Putamen (tissue), 1 donor: ENCODE results near the gene KRTAP5-3.
"Not testable (repeated sequence)": the region's sequence is repeated elsewhere in the genome, so short reads cannot be mapped to it uniquely, and the experiment has no call there.

Experiments
- DNase-seq: peaks from one replicate; pipeline ENCODE4 v3.0.0-alpha.2; 2016; ENCODE audit warnings: low spot score

Gene KRTAP5-3, protein sequence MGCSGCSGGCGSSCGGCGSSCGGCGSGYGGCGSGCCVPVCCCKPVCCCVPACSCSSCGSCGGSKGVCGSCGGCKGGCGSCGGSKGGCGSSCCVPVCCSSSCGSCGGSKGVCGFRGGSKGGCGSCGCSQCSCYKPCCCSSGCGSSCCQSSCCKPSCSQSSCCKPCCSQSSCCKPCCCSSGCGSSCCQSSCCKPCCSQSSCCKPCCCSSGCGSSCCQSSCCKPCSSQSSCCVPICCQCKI

DNA sequence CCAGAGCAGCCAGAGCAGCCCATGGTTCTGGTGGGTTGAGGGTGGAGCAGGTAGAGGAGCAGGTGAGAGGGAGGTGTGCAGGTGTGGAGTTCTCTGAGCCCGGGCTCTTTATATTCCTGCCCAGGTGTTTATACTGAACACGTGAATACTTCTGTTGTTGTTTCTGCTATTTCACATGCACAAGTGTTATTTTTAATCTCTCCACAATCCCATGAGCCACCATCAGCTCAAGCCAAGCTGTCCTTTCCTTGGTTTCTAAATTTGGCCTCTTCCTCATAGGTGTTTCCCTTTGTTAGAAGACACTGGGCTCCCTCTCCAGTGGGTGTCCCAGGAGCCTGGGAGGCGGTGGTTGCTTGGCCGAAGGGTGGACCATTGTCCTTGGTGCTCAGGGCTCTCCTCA lies at the start of gene KRTAP5-3:
TSS of gene KRTAP5-3 (minus strand) at position 101 of the 400 bp plus-strand sequence. CDS start at position 23, 78 bp downstream.
- DNase-seq: no peak

DNA sequence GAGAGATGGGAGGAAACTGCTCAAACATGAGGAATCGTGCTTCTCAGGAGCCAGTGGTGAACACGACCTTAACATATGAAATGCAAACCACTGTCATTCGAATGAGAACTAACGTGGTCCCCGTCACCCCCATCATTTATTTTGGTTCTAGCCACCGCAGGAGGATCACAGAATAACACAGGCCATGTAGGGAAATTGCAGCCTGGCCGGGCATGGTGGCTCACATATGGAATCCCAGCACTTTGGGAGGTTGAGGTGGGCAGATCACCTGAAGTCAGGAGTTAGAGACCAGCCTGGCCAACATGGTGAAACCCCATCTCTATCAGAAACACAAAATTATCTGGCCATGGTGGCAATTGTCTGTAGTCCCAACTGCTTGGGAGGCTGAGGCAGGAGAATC lies 48.4 kb upstream of the KRTAP5-3 start:
- DNase-seq: no peak

DNA sequence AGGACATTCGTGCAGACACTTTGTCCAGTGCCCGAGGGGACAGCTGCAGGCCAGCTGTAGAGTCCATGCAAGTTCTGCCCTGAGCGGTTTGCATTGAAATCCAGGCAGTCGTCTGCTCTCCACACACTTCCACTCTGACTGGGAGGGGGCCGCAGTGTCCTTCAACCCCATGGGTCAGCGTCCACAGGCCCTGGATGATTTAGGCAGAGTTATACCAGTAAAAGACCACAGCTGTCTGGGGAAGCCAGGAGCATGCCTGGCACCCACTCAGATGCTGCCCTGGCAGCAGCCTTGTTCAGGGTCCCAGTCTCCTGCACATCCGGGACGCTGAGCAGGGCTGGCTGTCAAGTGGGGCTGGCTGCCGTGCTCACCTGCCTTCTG lies 47.8 kb upstream of the KRTAP5-3 start:
- DNase-seq: no peak

DNA sequence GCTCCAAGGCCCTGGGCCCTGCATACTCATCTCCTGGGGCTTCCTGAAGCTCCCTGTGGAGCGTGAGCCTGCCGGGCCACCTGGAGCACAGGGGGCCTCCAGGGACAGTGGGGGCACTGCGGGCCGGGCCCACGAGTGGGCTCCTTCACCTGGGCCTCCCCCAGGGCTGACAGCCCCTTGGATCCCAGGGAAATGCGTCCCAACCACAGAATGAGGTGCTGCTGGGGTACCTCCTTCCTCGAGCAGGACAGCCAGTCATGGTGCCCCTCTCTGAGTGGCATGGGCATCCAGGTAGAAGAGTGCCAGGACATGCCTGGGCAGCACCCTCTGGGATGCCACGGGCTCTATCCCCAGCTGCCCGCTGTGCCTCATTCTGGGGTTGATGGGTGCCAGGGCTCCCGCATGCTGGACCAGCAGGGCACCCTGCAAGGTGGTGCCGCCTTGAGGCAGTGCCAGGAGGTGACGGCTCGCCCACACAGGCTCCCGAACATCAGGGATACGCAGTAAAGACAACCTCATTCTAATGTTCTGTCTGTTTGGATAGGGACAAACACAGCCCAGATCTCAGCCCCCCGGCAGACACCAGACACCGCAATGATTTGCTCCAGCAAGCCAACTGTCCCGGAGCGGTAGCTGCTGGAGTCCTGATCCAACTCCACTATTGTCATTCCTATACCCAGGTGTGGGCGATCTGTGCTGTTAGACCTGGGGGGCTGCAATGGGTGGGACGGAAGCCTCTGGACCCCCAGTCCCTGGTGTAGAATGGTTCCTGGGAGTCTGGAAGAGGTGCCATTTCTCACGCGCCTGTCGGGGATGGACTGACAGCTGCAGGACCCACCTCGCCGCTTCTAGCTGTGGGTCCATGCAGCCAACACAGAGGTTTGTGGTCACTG lies 47.2 kb upstream of the KRTAP5-3 start:
- no peak for DNase-seq

DNA sequence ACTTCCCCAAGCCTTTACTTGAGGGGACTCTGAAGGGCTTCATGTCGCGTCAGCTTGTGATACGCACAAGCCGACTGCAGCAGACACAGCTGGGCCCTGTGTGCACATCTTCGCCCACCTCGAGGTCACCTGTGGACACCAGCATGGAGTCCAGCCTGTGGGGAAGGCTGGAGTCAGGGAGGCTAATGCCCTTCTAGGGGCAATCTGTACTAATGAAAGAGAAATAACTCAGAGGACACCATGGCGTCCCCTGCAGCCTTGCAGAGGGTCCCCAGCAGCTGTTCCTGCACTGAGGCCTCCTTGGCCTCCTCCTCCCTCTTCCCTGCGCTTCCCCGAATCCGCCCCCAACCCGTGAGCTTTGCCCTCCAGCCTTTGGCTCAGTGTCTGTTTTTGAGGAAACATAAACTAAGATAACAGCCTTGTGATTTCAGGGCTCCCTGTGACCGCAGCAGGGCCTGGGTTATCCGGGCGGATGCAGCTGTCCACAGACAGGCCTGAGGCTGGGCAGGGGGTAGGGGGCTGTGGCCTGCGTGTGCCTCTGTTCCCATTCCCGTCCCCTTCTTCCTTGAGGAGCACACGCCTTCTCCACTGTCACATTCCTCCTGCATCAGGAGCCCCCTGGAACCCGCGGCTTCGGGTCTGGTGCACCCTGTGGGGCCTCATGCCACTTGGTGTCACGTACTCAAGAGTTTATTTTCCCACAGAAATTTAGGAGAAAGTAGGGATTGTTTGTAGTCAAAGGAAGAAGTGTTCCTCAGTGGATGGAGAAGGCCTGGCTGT lies 46.3 kb upstream of the KRTAP5-3 start:
- no peak for DNase-seq

DNA sequence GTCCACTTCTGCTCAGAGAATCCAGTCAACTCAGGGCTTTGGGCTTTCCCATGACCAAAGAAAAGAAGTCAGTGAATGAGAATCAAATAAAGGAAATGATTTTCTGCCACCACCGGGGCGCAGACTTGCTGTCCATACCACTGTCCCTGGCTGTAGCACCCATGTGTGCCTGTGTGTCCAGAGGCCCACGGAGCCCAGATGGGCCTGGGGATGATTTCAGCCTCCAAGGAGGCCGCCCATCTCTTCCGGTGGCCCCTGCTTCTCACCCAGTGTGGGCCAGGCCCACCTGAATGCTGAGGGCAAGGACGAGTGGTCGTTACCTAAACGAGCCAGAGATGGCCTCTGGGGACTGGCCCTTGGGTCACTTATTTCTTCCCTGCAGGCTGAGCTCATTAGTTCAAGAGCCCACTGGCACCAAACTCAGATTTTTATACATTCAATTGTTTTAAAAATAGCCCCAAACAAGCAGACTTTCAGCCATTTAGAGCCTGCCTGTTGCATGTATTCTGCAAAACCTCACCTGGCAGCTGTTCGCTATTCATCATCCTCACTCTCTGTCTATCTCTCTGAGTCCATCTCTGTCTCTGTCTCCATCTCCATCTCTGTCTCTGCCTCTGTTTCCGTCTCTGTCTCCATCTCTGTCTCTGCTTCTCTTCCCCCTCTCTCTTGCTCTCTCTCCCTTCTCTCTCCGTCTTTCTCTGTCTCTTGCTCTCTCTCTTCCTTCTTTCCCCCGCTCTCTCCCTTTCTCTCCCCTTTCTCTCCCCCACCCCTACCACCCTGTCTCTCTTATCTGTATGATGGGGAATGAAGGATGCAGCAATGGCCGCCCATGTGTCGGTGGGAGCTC lies 45.5 kb upstream of the KRTAP5-3 start:
- DNase-seq: no peak

DNA sequence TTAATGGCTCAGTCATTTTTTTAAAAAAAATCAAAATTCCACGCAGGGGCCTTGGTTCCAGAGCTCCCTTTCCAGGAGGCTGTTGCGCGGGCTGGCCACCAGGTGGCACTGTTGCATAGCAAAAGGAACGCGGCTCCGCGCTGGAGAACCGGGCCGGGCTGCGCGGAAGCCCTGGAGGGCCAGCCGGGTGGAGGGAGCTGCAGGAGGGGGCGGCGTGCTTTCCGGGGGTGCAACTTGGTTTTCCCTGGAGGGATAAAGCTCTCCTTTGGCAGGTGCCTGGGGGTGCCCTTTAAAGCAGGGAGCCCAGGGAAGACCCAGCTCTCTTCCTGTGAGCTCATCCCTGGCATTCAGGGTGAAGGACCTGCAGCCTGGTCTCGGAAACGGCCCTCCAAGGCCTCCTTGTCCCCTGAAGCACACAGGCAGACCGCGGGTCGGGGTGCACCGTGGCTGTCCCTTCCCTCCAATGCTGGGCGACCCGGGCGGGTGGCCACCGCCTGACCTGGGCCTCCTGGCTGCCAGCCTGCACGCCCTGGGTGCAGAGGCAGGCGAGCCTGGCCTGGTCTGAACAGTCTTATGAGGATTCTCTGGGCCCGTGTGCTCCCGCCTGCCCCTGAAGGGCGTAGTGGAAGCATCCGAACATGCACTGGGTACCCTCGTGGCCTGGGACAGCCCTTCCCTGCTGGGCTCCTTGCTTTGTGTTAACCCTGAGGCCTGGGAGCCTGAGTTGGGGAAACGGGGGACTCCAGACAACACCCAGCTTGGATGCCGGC lies 44.7 kb upstream of the KRTAP5-3 start:
- peak; percentile 65 for DNase-seq

DNA sequence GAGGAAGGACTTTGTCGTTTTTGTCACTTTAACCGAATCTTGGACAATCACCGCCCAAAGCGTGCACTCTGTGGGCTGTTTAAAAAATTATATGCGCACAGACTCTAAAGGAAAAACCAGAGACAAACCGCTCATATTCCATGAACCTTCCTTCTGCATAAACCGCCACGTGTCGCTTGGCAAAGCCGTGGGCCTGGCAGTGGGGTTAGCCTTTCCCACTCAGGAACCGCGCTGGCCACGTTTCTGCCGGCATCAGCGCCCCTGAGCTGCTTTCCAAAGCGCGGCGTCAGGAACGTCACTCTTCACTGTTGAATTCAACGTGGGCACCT lies 44.1 kb upstream of the KRTAP5-3 start:
- no peak for DNase-seq

DNA sequence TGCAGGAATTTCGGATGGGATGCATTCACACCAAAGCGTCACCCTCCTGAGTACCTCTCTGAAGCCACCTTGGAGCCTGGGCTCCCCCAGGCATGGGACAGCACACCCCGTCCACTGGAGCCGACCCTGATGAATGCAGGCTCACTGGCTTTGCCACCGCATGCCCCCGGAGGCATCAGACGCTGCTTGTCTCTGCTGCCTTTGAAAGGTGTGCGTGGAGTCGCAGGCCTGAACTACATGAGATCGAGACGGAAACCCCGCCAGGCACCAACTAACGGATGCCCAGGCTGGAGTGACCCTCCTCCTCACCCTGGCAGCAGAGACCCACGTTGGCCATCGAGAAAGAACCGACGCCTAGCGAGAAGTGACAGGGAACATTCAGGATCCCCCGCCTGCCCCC lies 43.8 kb upstream of the KRTAP5-3 start:
- no peak for DNase-seq

DNA sequence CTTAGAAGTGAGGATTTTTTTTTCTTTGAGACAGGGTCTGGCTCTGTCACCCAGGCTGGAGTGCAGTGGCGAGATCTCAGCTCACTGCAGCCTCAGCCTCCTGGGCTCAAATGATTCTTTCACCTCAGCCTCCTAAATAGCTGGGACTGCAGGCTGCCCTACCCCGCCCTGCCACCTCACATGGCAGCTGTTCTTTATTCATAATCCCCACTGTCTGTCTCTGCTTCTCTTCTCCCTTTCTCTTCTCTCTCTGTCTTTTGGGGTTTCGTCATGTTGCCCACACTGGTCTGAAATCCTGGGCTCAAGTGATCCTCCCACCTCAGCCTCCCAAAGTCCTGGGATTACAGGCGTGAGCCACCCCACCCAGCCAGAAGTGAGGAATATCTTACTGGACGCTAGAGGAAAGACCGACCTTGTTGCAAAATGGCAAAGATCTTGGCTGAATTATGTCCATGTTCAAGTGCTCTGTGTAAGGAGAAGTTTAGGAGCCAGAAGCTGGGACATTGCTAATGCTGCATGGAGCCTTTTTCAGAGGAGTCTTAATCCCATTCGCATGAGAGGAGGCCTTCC lies 43.2 kb upstream of the KRTAP5-3 start:
- no peak for DNase-seq

DNA sequence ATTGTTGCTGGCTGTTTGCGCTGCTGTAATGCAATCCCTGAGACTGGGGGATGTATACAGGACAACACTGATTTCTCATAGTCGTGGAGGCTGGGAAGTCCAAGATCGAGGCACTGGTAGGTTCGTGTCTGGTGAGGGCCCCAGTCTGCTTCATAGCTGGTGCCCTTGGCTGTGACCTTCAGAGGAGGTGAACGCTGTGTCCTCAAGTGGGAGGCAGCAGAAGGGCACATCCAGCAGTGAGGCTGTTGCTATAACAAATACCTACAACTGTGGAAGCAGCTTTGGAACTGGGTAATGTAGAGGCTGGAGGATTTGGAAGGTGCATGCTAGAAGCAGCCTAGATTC lies 42.6 kb upstream of the KRTAP5-3 start:
- DNase-seq: no peak

DNA sequence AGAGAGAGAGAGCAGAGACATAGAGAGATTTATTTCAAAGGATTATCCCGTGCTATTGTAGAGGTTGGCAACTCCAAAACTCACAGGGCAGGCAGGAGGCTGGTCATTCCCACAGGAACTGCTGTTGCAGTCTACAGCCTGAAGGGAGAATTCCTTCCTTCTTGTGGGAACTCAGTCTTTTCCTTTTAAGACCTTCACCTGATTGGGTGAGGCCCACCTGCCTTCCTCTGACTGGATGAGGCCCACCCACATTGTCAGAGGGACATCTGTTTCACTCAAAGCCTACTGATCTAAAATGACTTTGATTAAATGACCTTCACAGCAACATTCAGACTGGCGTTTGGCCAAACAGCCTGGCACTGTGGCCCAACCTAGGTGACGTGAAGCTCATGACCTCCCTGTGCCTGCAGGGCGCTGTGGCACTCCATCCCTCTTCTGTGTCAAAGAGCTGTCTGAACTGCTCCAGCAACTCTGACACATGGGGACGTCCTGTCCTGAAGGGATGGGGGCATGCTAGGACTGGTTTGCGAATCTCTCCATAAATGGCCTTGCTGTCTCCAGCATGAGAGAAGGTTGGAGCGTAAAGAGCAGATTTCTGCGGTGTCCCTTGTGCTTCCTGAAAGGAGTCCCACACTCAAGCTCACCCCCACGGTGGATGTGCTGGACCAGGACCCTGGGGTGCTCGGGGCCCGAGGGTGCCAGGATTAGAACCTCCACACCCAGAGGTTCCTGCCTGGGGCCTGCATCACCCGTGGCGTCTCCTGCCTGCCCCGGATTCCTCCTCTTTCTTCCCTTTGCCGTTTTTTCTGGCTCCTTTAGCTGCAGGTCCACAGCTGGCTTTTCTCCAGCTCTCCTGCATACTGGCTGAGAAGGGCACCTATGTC lies 42.0 kb upstream of the KRTAP5-3 start:
- no peak for DNase-seq

DNA sequence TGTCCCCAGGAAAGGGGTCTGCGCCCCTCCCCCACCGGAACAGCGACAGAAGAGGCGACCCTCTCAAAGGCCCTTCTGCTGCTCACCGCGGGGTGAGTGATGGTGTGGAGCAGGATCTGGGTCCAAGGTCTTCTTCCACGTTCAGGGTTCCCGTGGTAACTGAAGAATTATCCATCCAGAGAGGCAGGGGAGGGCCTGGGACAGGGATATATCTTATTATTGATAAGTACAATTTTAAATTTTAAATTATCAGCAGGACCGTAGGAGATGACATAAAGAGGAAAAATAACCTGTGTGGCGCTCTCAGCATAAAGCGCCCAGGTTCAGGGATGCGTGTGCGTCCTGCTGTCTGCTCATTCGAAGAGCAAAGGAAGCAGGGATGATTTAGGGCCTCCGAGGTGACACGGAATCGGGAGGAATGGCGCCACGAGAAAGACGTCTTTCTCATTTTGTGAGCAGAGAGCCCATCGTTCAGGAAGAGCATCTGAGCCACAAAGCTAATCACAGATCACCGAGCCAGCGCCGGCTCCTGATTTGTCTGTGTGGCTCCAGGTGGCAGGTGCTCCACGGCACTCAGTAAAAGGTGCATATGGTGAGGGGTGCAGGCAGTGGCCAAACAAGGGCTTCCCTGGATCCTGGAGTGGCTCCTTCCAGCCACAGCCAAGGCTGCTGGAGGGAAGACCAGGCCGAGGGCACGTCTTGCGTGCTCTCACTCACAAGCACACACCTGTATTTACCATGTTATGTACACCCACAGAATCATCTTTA lies 40.6 kb upstream of the KRTAP5-3 start:
- no peak for DNase-seq

DNA sequence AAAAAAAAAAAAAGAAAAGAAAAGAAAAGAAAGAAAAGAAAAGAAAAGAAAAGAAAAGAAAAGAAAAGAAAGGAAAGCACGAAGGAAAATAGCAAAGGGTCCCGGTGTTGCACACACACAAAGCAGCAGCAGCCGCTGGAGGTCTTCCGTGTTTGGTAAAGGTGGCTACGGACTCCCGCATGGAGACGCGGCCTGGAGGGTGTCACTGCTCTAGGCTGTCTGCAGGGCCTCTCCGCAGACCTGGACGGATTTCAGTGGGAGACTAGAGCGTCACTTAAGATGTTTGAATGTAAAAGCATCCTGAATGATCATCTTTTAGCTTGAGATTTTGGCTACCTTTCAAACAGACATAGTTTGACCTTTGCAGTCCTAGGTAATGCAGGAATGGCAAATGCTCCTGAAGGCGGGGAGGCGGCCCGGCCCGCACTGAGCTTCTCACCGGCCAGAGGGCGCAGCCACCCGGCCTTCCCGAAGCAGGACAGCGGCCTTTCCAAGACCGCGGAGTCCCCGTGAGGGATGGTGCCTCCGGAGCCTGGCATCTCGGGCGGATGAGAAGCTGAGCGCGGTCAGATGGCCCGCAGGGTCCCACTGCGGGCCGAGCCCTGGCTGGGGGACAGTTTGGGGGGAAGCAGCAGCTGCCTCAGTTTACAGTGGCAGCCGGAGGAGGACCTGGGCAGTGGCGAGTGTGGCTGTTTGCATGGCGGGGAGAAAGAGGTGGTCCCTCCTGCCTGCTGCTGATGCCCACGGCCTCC lies 39.8 kb upstream of the KRTAP5-3 start:
- DNase-seq: no peak

DNA sequence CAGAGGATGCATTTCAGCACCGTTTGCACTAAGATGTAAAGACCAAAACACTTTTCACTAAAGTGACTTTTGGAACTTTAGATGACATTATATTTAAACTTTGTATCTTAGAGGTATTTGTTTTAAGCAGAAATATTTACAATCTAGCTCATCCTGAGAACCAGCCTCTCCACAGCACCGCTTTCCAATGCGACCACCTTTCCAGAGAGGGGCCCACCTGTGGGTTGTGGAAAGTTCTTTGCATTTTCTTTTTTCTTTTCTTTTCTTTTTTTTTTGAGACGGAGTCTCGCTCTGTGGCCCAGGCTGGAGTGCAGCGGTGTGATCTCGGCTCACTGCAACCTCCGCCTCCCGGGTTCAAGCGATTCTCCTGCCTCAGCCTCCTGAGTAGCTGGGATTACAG lies 38.3 kb upstream of the KRTAP5-3 start:
- DNase-seq: not testable (repeated sequence)

DNA sequence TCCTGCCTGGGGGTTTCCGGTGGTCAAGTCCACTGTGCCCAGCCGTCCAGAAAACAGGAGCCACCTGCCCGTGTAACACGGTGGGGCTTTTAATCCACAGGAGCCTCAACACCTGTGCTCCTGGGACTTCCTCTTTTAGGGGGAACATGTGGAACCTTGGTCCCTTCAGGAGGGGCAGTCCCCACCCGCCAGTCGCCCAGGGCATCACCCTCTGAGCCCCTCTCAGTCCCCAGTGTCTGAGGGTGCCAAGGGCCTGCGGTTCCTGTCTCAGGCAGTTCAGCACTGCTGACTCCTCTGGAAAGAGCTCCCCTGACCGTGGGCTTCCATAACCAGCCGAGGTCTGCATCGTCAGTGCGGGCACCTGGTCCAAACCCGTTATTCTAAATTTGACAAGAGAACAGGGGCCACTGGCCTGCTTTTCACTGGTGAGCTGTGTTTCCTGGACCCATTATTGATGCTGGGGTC lies 37.1 kb upstream of the KRTAP5-3 start:
- DNase-seq: no peak

DNA sequence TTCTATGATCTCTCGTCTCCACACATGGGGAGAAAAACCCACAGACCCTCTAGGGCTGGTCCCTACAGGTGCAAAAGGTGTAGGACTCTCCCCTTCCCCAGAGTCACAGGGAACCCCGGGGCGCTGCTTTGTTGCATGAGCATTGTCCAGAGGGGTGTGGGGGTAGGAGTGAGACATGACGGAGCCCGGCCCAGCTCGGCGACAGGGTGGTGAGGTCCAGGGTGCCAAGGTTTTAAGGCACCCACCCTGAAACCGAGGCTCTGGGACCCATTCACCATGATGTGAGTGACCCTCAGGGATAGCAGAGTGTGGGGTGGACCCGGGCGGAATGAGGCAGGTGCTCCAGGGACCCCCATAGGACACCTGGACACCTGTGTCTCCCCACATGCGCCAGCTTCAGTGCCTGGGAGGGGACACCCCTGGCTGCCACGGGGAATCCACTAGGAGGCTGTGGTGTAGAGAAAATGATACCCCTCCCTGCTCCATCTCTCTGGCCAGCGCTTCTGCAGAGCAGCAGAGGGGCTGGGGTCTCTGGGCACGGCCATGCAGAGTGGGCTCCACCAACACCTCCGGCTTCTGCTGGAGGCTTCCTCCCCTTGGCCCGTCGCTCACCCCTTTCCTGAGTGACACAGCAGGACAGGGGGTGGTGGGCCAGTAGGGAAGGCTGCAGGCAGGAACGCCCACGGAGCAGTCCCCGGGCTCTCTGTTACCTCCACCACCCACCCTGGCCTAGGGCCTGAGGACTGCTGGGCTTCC lies 36.5 kb upstream of the KRTAP5-3 start:
- DNase-seq: no peak
